ENCODE data around the gene POLE3. TPM values are rescaled to one million over a fixed set of nuclear protein-coding genes. Genes with fewer than 3 reads are reported as not detected.
"Not testable (repeated sequence)": the region's sequence is repeated elsewhere in the genome, so short reads cannot be mapped to it uniquely, and the experiment has no call there.

Gene POLE3
- total and polyA plus RNA-seq, 2 donors (not counting 3 experiments of a cell fraction or from before 2014, with no cell fraction given), result 53.8 to 68.6 TPM

- DNase-seq (ENCODE audit: low read depth, low spot score) (peak; percentile 7), FAIRE-seq (no peak)
- Histone ChIP-seq H3K9me3 (replicated peaks; ENCODE audit: control insufficient read depth, insufficient read depth, low read length) (no peaks in the 10 kb centered on the region), H3K4me1 (ENCODE audit: control insufficient read depth, extremely low read depth, insufficient read depth, low read length) (peaks cover 9% of the 10 kb centered on the region), H2AFZ (ENCODE audit: low read depth, low read length) (no peak overlapping the region), H3K9me1 (replicated peaks; ENCODE audit: control insufficient read depth, extremely low read depth, insufficient read depth, low read length) (no peaks in the 10 kb centered on the region), H3K4me3 (replicated peaks in 1 of 3; ENCODE audit: insufficient read depth in 1 of 3, low read depth in 1 of 3, low read length in 3 of 3) (peak overlapping the region; percentile 18 to 98 (median 92)), H3K27ac (ENCODE audit: insufficient read depth, low read depth, low read length) (peak overlapping the region; percentile 84), H3K36me3 (ENCODE audit: control insufficient read depth in 2 of 2, extremely low read depth in 1 of 2, insufficient read depth in 2 of 2, low read length in 2 of 2) (peaks cover 4 to 5% of the 10 kb centered on the region in 2 experiments), H3K79me2 (ENCODE audit: control insufficient read depth, insufficient read depth, low read length) (peaks cover 21% of the 10 kb centered on the region), H3K4me2 (ENCODE audit: insufficient read depth, low read length) (peak overlapping the region; percentile 85), H4K20me1 (replicated peaks; ENCODE audit: control insufficient read depth, extremely low read depth, insufficient read depth, low read length) (no peaks in the 10 kb centered on the region), H3K9ac (replicated peaks; ENCODE audit: extremely low read depth, insufficient read depth, low read length) (peak overlapping the region; percentile 99), H3K27me3 (ENCODE audit: control insufficient read depth in 2 of 2, insufficient read depth in 2 of 2, low read length in 2 of 2) (no peaks in the 10 kb centered on the region)
- intact Hi-C loops (cut with micrococcal nuclease), result no loop called here
- BruUV-seq (replicated peaks), result no TSS peak
- ChIA-PET POLR2A (interaction anchor here (0.9 to 1.4 kb wide), 9 partner anchors 8 to 246 kb away, joined by 3 to 9 read pairs (median 4); partner anchors contain the start of genes ALAD, CDC26 and PRPF4), CTCF (interaction anchor here (0.7 to 1.7 kb wide), 10 partner anchors 8 to 248 kb away, joined by 3 to 18 read pairs (median 7); partner anchors contain the start of genes ALAD, CDC26 and PRPF4)
- dilution Hi-C loops (cut with MboI; ENCODE audit: extremely low pct_ligation_motif_present, low sequenced_read_pairs), result no loop called here
- no peak for TF ChIP-seq MYC (IDR thresholded peaks at IDR 0.05; ENCODE audit: low read depth, low read length)
Measured at GRCh38 chr9:113409481-113409880, 994 bp downstream of the POLE3 start.

DNA sequence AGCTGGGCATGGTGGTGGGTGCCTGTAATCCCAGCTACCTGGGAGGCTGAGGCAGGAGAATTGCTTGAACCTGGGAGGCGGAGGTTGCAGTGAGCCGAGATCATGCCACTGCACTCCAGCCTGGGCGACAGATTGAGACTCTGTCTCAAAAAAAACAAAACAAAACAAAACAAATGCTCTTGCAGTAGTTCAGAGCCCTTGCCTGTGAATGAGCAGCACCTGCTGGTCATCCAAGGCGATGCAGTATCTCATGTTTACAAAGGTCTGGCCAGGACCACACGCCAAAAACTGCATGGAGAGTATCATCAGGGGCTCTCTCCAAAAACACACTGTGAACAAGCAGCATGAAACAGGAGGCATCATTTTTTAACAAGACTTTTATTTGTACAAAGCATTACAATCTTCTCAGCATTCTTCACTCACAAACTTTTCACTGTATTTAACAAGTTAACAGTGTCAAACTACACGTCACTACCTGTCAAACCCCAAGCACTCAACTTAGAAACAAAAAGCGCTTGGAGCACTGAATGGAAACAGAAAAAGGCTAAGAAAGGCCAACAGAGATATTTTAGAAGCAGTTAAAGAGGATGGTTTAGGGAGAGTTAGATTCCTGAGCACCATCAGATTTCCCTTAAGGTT, 3.5 kb downstream of the POLE3 start:
- peak; percentile 83 for FAIRE-seq
- dilution Hi-C loops (cut with MboI; ENCODE audit: extremely low pct_ligation_motif_present, low sequenced_read_pairs); H3K27ac ChIP-seq (ENCODE audit: insufficient read depth, low read depth, low read length): not testable (repeated sequence)

DNA sequence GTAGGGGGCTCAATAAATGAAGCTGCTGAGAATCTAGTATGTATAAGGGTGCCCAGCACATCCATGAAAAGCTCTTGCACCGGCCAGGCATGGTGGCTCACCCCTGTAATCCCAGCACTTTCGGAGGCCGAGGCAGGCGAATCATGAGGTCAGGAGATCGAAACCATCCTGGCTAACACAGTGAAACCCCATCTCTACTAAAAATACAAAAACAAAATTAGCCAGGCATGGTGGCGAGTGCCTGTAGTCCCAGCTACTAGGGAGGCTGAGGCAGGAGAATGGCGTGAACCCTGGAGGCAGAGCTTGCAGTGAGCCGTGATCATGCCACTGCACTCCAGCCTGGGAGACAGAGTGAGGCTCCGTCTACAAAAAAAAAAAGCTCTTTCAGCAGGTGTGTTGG, 4.1 kb downstream of the POLE3 start:
- H4K20me1 ChIP-seq (replicated peaks; ENCODE audit: control insufficient read depth, extremely low read depth, insufficient read depth, low read length); H3K27me3 ChIP-seq (ENCODE audit: control insufficient read depth in 2 of 2, insufficient read depth in 2 of 2, low read length in 2 of 2); H3K9ac ChIP-seq (replicated peaks; ENCODE audit: extremely low read depth, insufficient read depth, low read length); H3K9me3 ChIP-seq (replicated peaks; ENCODE audit: control insufficient read depth, insufficient read depth, low read length); H3K4me2 ChIP-seq (ENCODE audit: insufficient read depth, low read length); intact Hi-C loops (cut with micrococcal nuclease); FAIRE-seq; BruUV-seq (replicated peaks); H3K27ac ChIP-seq (ENCODE audit: insufficient read depth, low read depth, low read length); dilution Hi-C loops (cut with MboI; ENCODE audit: extremely low pct_ligation_motif_present, low sequenced_read_pairs); DNase-seq (ENCODE audit: low read depth, low spot score); H3K4me3 ChIP-seq (replicated peaks in 1 of 3; ENCODE audit: insufficient read depth in 1 of 3, low read depth in 1 of 3, low read length in 3 of 3); H3K36me3 ChIP-seq (ENCODE audit: control insufficient read depth in 2 of 2, extremely low read depth in 1 of 2, insufficient read depth in 2 of 2, low read length in 2 of 2); H3K9me1 ChIP-seq (replicated peaks; ENCODE audit: control insufficient read depth, extremely low read depth, insufficient read depth, low read length); H2AFZ ChIP-seq (ENCODE audit: low read depth, low read length): not testable (repeated sequence)
- H3K4me1 ChIP-seq (ENCODE audit: control insufficient read depth, extremely low read depth, insufficient read depth, low read length), result peaks cover 13% of the 10 kb centered on the region
- H3K79me2 ChIP-seq (ENCODE audit: control insufficient read depth, insufficient read depth, low read length), result peaks cover 21% of the 10 kb centered on the region
- ChIA-PET CTCF (interaction anchor here (1.2 to 4.8 kb wide), 5 partner anchors 13 to 131 kb away, joined by 3 to 24 read pairs (median 6); partner anchors contain the start of genes CDC26, PRPF4 and WDR31), POLR2A (interaction anchor here (0.7 kb wide), 2 partner anchors 69 to 103 kb away, joined by 3 read pairs; no protein-coding TSS in a partner anchor)

More for the DNA sequence above, 3.5 kb downstream of the POLE3 start:
- H3K9me3 ChIP-seq (replicated peaks; ENCODE audit: control insufficient read depth, insufficient read depth, low read length); H3K4me3 ChIP-seq (replicated peaks in 1 of 3; ENCODE audit: insufficient read depth in 1 of 3, low read depth in 1 of 3, low read length in 3 of 3); H2AFZ ChIP-seq (ENCODE audit: low read depth, low read length); H4K20me1 ChIP-seq (replicated peaks; ENCODE audit: control insufficient read depth, extremely low read depth, insufficient read depth, low read length); H3K9me1 ChIP-seq (replicated peaks; ENCODE audit: control insufficient read depth, extremely low read depth, insufficient read depth, low read length); H3K27me3 ChIP-seq (ENCODE audit: control insufficient read depth in 2 of 2, insufficient read depth in 2 of 2, low read length in 2 of 2); H3K36me3 ChIP-seq (ENCODE audit: control insufficient read depth in 2 of 2, extremely low read depth in 1 of 2, insufficient read depth in 2 of 2, low read length in 2 of 2); BruUV-seq (replicated peaks); H3K4me2 ChIP-seq (ENCODE audit: insufficient read depth, low read length); H3K4me1 ChIP-seq (ENCODE audit: control insufficient read depth, extremely low read depth, insufficient read depth, low read length); H3K9ac ChIP-seq (replicated peaks; ENCODE audit: extremely low read depth, insufficient read depth, low read length): not testable (repeated sequence)
- intact Hi-C loops (cut with micrococcal nuclease), result loop anchor here (1.0 kb wide), 2 partner anchors 98 to 133 kb away; no protein-coding TSS in a partner anchor
- CTCF ChIA-PET, result interaction anchor here (1.2 to 4.8 kb wide), 4 partner anchors 9 to 132 kb away, joined by 3 to 24 read pairs (median 9); partner anchors contain the start of genes CDC26 and PRPF4
- peak; percentile 73 for DNase-seq (ENCODE audit: low read depth, low spot score)
- peak; percentile 61 to 77 for TF ChIP-seq CTCF (IDR thresholded peaks at IDR 0.05; ENCODE audit: extremely low read depth in 1 of 2, insufficient read depth in 1 of 2, low read depth in 1 of 2, low read length in 2 of 2)
- H3K79me2 ChIP-seq (ENCODE audit: control insufficient read depth, insufficient read depth, low read length), result peaks cover 21% of the 10 kb centered on the region
- POLR2A ChIA-PET, result interaction anchor here (0.7 kb wide), 1 partner anchor 69 kb away, joined by 3 read pairs; no protein-coding TSS in a partner anchor
